ENCODE results near the gene APLP2.
"Not testable (repeated sequence)": the region's sequence is repeated elsewhere in the genome, so short reads cannot be mapped to it uniquely, and the experiment has no call there.

The APLP2 gene

GRCh38 chr11:130101661-130102060 lies 32.0 kb downstream of the APLP2 start:
- H3K27me3 ChIP-seq (ENCODE audit: low read depth, low read length), result no peaks in the 10 kb centered on the region
- no peak overlapping the region for H3K27ac ChIP-seq (ENCODE audit: low read length)
- H3K4me3 ChIP-seq (ENCODE audit: low read length), result no peak overlapping the region
- H3K36me3 ChIP-seq (replicated peaks; ENCODE audit: low read depth, low read length), result no peaks in the 10 kb centered on the region
- TF ChIP-seq CTCF (IDR thresholded peaks at IDR 0.05; ENCODE audit: low read depth, low read length) (no peak), EZH2phosphoT487 (IDR thresholded peaks at IDR 0.05; ENCODE audit: low read depth) (no peak)
- no peak overlapping the region for H3K4me2 ChIP-seq (ENCODE audit: low read length)
- H3K9ac ChIP-seq (ENCODE audit: low read length), result no peak overlapping the region
- no peak overlapping the region for H2AFZ ChIP-seq (ENCODE audit: low read depth, low read length)
- H3K4me1 ChIP-seq (ENCODE audit: low read length), result no peaks in the 10 kb centered on the region
- H4K20me1 ChIP-seq (ENCODE audit: insufficient read depth, low read length), result peaks cover 14% of the 10 kb centered on the region
- no peaks in the 10 kb centered on the region for H3K9me3 ChIP-seq (ENCODE audit: insufficient read depth, low read length)
- H3K79me2 ChIP-seq (ENCODE audit: low read length), result peaks cover 36% of the 10 kb centered on the region

GRCh38 chr11:130102301-130103249 lies 32.9 kb downstream of the APLP2 start:
- H3K4me1 ChIP-seq (ENCODE audit: low read length), result no peaks in the 10 kb centered on the region
- no peak for TF ChIP-seq CTCF (IDR thresholded peaks at IDR 0.05; ENCODE audit: low read depth, low read length)
- no peak overlapping the region for H3K4me2 ChIP-seq (ENCODE audit: low read length)
- H3K79me2 ChIP-seq (ENCODE audit: low read length), result peaks cover 30% of the 10 kb centered on the region
- H2AFZ ChIP-seq (ENCODE audit: low read depth, low read length), result no peak overlapping the region
- no peak overlapping the region for H3K9ac ChIP-seq (ENCODE audit: low read length)
- no peaks in the 10 kb centered on the region for H3K27me3 ChIP-seq (ENCODE audit: low read depth, low read length)
- H3K36me3 ChIP-seq (replicated peaks; ENCODE audit: low read depth, low read length), result peaks cover 4% of the 10 kb centered on the region
- H3K4me3 ChIP-seq (ENCODE audit: low read length), result no peak overlapping the region
- peaks cover 13% of the 10 kb centered on the region for H4K20me1 ChIP-seq (ENCODE audit: insufficient read depth, low read length)
- H3K9me3 ChIP-seq (ENCODE audit: insufficient read depth, low read length), result no peaks in the 10 kb centered on the region
- no peak overlapping the region for H3K27ac ChIP-seq (ENCODE audit: low read length)

GRCh38 chr11:130103296-130103814 lies 33.7 kb downstream of the APLP2 start:
- H3K36me3 ChIP-seq (replicated peaks; ENCODE audit: low read depth, low read length), result peaks cover 4% of the 10 kb centered on the region
- H3K4me3 ChIP-seq (ENCODE audit: low read length), result no peak overlapping the region
- no peaks in the 10 kb centered on the region for H3K27me3 ChIP-seq (ENCODE audit: low read depth, low read length)
- TF ChIP-seq EZH2phosphoT487 (IDR thresholded peaks at IDR 0.05; ENCODE audit: low read depth), result no peak
- TF ChIP-seq CTCF (IDR thresholded peaks at IDR 0.05; ENCODE audit: low read depth, low read length), result no peak
- no peak overlapping the region for H2AFZ ChIP-seq (ENCODE audit: low read depth, low read length)
- H3K79me2 ChIP-seq (ENCODE audit: low read length), result peaks cover 30% of the 10 kb centered on the region
- H3K27ac ChIP-seq (ENCODE audit: low read length), result no peak overlapping the region
- H3K4me2 ChIP-seq (ENCODE audit: low read length), result no peak overlapping the region
- no peaks in the 10 kb centered on the region for H3K9me3 ChIP-seq (ENCODE audit: insufficient read depth, low read length)
- peaks cover 13% of the 10 kb centered on the region for H4K20me1 ChIP-seq (ENCODE audit: insufficient read depth, low read length)
- no peak overlapping the region for H3K9ac ChIP-seq (ENCODE audit: low read length)
- no peaks in the 10 kb centered on the region for H3K4me1 ChIP-seq (ENCODE audit: low read length)

- H4K20me1 ChIP-seq (ENCODE audit: insufficient read depth, low read length), result peaks cover 9% of the 10 kb centered on the region
- H3K36me3 ChIP-seq (replicated peaks; ENCODE audit: low read depth, low read length), result peaks cover 10% of the 10 kb centered on the region
- no peak overlapping the region for H2AFZ ChIP-seq (ENCODE audit: low read depth, low read length)
- no peaks in the 10 kb centered on the region for H3K27me3 ChIP-seq (ENCODE audit: low read depth, low read length)
- H3K4me1 ChIP-seq (ENCODE audit: low read length), result no peaks in the 10 kb centered on the region
- H3K4me3 ChIP-seq (ENCODE audit: low read length), result no peak overlapping the region
- TF ChIP-seq CTCF (IDR thresholded peaks at IDR 0.05; ENCODE audit: low read depth, low read length) (no peak), EZH2phosphoT487 (IDR thresholded peaks at IDR 0.05; ENCODE audit: low read depth) (no peak)
- peaks cover 19% of the 10 kb centered on the region for H3K79me2 ChIP-seq (ENCODE audit: low read length)
- no peak overlapping the region for H3K4me2 ChIP-seq (ENCODE audit: low read length)
- H3K27ac ChIP-seq (ENCODE audit: low read length), result no peak overlapping the region
- H3K9ac ChIP-seq (ENCODE audit: low read length), result no peak overlapping the region
- H3K9me3 ChIP-seq (ENCODE audit: insufficient read depth, low read length), result no peaks in the 10 kb centered on the region
Observed at GRCh38 chr11:130106381-130106780, 36.7 kb downstream of the APLP2 start.

- H3K79me2 ChIP-seq (ENCODE audit: low read length); H3K9me3 ChIP-seq (ENCODE audit: insufficient read depth, low read length); H3K27me3 ChIP-seq (ENCODE audit: low read depth, low read length); H3K4me1 ChIP-seq (ENCODE audit: low read length); H3K4me2 ChIP-seq (ENCODE audit: low read length); H3K4me3 ChIP-seq (ENCODE audit: low read length); H3K27ac ChIP-seq (ENCODE audit: low read length); H3K9ac ChIP-seq (ENCODE audit: low read length); H2AFZ ChIP-seq (ENCODE audit: low read depth, low read length): not testable (repeated sequence)
- peaks cover 21% of the 10 kb centered on the region for H3K36me3 ChIP-seq (replicated peaks; ENCODE audit: low read depth, low read length)
- peaks cover 12% of the 10 kb centered on the region; the same call in 1 of the 2 replicates for H4K20me1 ChIP-seq (ENCODE audit: insufficient read depth, low read length)
Observed at GRCh38 chr11:130108671-130109070, 39.0 kb downstream of the APLP2 start.

Measured in OCI-LY3 (cell line).